HepG2 (cell line): ENCODE results near the gene SLC5A10. TPM values are rescaled to one million over a fixed set of nuclear protein-coding genes. Genes with fewer than 3 reads are reported as not detected.
A peak's percentile ranks its signal among the peaks of the same experiment; 100 is the strongest.

Experiments
- ATAC-seq: fragments of 200-7000 bp; cut with Tn5 transposase; 3 replicates; pipeline ENCODE4 v1.9.1; 2020; ENCODE audit warnings: mild to moderate bottlenecking, moderate library complexity
- BruUV-seq: library from RNA; stranded (reverse); fragments of 400-500 nt; replicated peaks from 2 replicates; lab custom pipeline; 2021; lab: Mats Ljungman, UMichigan
- CTCF ChIA-PET: fragments of 300-600 bp; formaldehyde crosslinking; extraction: SDS; loops from one replicate; lab custom pipeline; 2021; ENCODE audit warnings: low total read pairs, inconsistent platforms, low intra/inter-chr PET ratio; lab: Yijun Ruan, JAX
- POLR2A ChIA-PET: fragments of 350-600 bp; sonication (Branson Sonifier 250); formaldehyde crosslinking; loops from one replicate; lab custom pipeline; 2020; ENCODE audit warnings: antibody characterized with exemption, inconsistent platforms; lab: Yijun Ruan, JAX
- DNase-seq: peaks from one replicate; pipeline ENCODE4 v3.0.0-alpha.2; 2015; ENCODE audit warnings: low spot score
- FAIRE-seq: peaks from 3 replicates; lab custom pipeline; 2011; peaks lifted over from hg19 to GRCh38; lab: Jason Lieb, UNC
- H2AFZ ChIP-seq: one replicate; pipeline ENCODE4 v1.6.1; 2011; ENCODE audit warnings: low read length, inconsistent platforms
- H3K27ac ChIP-seq: fragments of 300-600 bp; 3 replicates; pipeline ENCODE4 v1.8.0; 2011; ENCODE audit warnings: mixed run types, mild to moderate bottlenecking, mixed read lengths, low read length, inconsistent platforms; ENCODE audit not compliant: insufficient read depth; ENCODE audit errors: extremely low read length
- H3K27me3 ChIP-seq, 2 experiments: fragments of 200-600 bp in 1 of 2; 2 replicates in 1 of 2; 3 replicates in 1 of 2; pipeline versions ENCODE4 v1.6.0 to v1.8.0; 2011; ENCODE audit warnings: low read length in 2 of 2, mild to moderate bottlenecking in 2 of 2, moderate library complexity in 2 of 2, inconsistent platforms in 1 of 2; ENCODE audit not compliant: insufficient read depth in 2 of 2, control insufficient read depth in 1 of 2
- H3K36me3 ChIP-seq, 2 experiments: fragments of 200-600 bp in 1 of 2; replicated peaks in 1 of 2; 2 replicates in 1 of 2; 3 replicates in 1 of 2; pipeline versions ENCODE4 v1.5.1 to v1.8.0; 2011; ENCODE audit warnings: low read length in 2 of 2, inconsistent platforms in 1 of 2; ENCODE audit not compliant: insufficient read depth in 2 of 2, control insufficient read depth in 1 of 2
- H3K4me1 ChIP-seq: 2 replicates; pipeline ENCODE4 v1.5.1; 2012; ENCODE audit warnings: low read length, inconsistent platforms; ENCODE audit not compliant: insufficient read depth
- H3K4me2 ChIP-seq: 2 replicates; pipeline ENCODE4 v1.6.0; 2011; ENCODE audit warnings: low read depth, low read length, inconsistent platforms
- H3K4me3 ChIP-seq, 3 experiments: fragments of 200-600 bp in 1 of 3; sonication (generic), shearing (Covaris generic) in 1 of 3; replicated peaks in 1 of 3; 2 replicates each; pipeline ENCODE4 v1.5.1; 2011 to 2016; ENCODE audit warnings: low read length in 3 of 3, inconsistent platforms in 2 of 3, low read depth in 2 of 3, mild to moderate bottlenecking in 2 of 3, control low read depth in 1 of 3, mixed read lengths in 1 of 3; ENCODE audit not compliant: insufficient read depth in 1 of 3
- H3K79me2 ChIP-seq: one replicate; pipeline ENCODE4 v1.6.1; 2011; ENCODE audit warnings: low read length, inconsistent platforms; ENCODE audit not compliant: insufficient read depth
- H3K9ac ChIP-seq: 2 replicates; pipeline ENCODE4 v1.6.0; 2011; ENCODE audit warnings: mild to moderate bottlenecking, low read depth, low read length, inconsistent platforms; ENCODE audit not compliant: insufficient read depth
- H3K9me3 ChIP-seq: 2 replicates; pipeline ENCODE4 v1.5.1; 2012; ENCODE audit warnings: mild to moderate bottlenecking, low read length
- H4K20me1 ChIP-seq: 2 replicates; pipeline ENCODE4 v1.6.0; 2011; ENCODE audit warnings: inconsistent platforms, mild to moderate bottlenecking, low read length, moderate library complexity; ENCODE audit not compliant: insufficient read depth
- FOXJ3 ChIP-seq: sonication (generic); formaldehyde crosslinking; IDR thresholded peaks from 2 replicates; pipeline ENCODE4 v1.4.0; 2020; ENCODE audit warnings: missing genetic modification reagents, mild to moderate bottlenecking, borderline replicate concordance
- HIVEP1 ChIP-seq: sonication (generic); formaldehyde crosslinking; IDR thresholded peaks from 2 replicates; pipeline ENCODE4 v1.4.0; 2020; ENCODE audit warnings: mild to moderate bottlenecking, missing genetic modification reagents
- JUNB ChIP-seq: sonication (generic); formaldehyde crosslinking; IDR thresholded peaks from 2 replicates; pipeline ENCODE4 v1.8.0; 2022; ENCODE audit warnings: missing genetic modification reagents, mild to moderate bottlenecking, borderline replicate concordance
- MED8 ChIP-seq: sonication (generic); formaldehyde crosslinking; IDR thresholded peaks from 2 replicates; pipeline ENCODE4 v1.8.1; 2023; ENCODE audit warnings: mild to moderate bottlenecking, missing genetic modification reagents; ENCODE audit not compliant: insufficient replicate concordance
- MEIS1 ChIP-seq: sonication (generic); formaldehyde crosslinking; IDR thresholded peaks from 2 replicates; pipeline ENCODE4 v1.9.0; 2021; ENCODE audit warnings: mild to moderate bottlenecking, missing genetic modification reagents, moderate library complexity, borderline replicate concordance
- SAFB2 ChIP-seq: sonication (generic); formaldehyde crosslinking; IDR thresholded peaks from 2 replicates; pipeline ENCODE4 v1.5.1; 2020; ENCODE audit warnings: missing genetic modification reagents, low read depth, mild to moderate bottlenecking, borderline replicate concordance
- SP5 ChIP-seq: IDR thresholded peaks from 2 replicates; pipeline ENCODE4 v1.6.1; 2016; ENCODE audit warnings: low read depth, borderline replicate concordance
- TMF1 ChIP-seq: sonication (generic); formaldehyde crosslinking; IDR thresholded peaks from 2 replicates; pipeline ENCODE4 v1.8.1; 2022; ENCODE audit warnings: low read depth, missing genetic modification reagents
- ZMAT3 ChIP-seq: sonication (generic); formaldehyde crosslinking; conservative IDR thresholded peaks from 2 replicates; pipeline ENCODE4 v1.7.0; 2021; ENCODE audit warnings: missing genetic modification reagents
- ZNF354B ChIP-seq: sonication (generic); formaldehyde crosslinking; IDR thresholded peaks from 2 replicates; pipeline ENCODE4 v1.8.0; 2022; ENCODE audit warnings: mild to moderate bottlenecking, missing genetic modification reagents
- ZNF776 ChIP-seq: sonication (generic); formaldehyde crosslinking; IDR thresholded peaks from 2 replicates; pipeline ENCODE4 v1.4.0; 2020; ENCODE audit warnings: mild to moderate bottlenecking, missing genetic modification reagents
- WGBS: methylation state at CpG from one replicate; pipeline ENCODE4 v1.1.6; 2017; ENCODE audit warnings: low lambda C conversion rate; 5-methylcytosine and 5-hydroxymethylcytosine counted together
- in situ Hi-C: cut with HindIII; loops from 2 replicates; pipeline ENCODE4 v1.10.0; 2017; ENCODE audit warnings: low pct_unique_long_range_greater_than_20kb; ENCODE audit not compliant: extremely low pct_ligation_motif_present
- intact Hi-C: fragments of 100-400 bp; cut with micrococcal nuclease; formaldehyde crosslinking; loops from one replicate; pipeline ENCODE4 v1.10.0; 2022; ENCODE audit not compliant: unreplicated experiment
- polyA plus RNA-seq, 8 experiments: library from polyadenylated mRNA; depleted of rRNA in 3 of 8; stranded (reverse) in 7 of 8; unstranded in 1 of 8; fragments of >200 nt; fragmentation: Illumina TruSeq in 4 of 8; extraction: Trizol in 4 of 8; gene quantifications; 2 replicates each; pipeline versions ENCODE4 v1.2.1 to v1.2.3, GENCODE V29; 2011 to 2016; ENCODE audit warnings: low read depth in 4 of 8, missing spikeins in 1 of 8, mixed read lengths in 1 of 8; ENCODE audit not compliant: insufficient read depth in 1 of 8
- total RNA-seq, 5 experiments: library from RNA; depleted of rRNA; stranded (reverse); fragments of >200 nt; fragmentation: Illumina TruSeq; extraction: Trizol; gene quantifications; 2 replicates each; pipeline ENCODE4 v1.2.3, GENCODE V29; 2016; ENCODE audit warnings: low read depth in 1 of 5
- TF ChIP-seq, protein P1 (sequence below): sonication (generic); formaldehyde crosslinking; IDR thresholded peaks from 2 replicates; pipeline ENCODE4 v1.5.1; 2020; ENCODE audit warnings: mild to moderate bottlenecking, moderate library complexity, missing genetic modification reagents
- TF ChIP-seq, protein P2 (sequence below): sonication (generic); formaldehyde crosslinking; IDR thresholded peaks from 2 replicates; pipeline ENCODE4 v1.4.0; 2020; ENCODE audit warnings: missing genetic modification reagents, borderline replicate concordance

SLC5A10 gene
- total and polyA plus RNA-seq, 2 of the 13 experiments (the other 11 are each of a cell fraction or from before 2014, with no cell fraction given): 0.05 TPM; not detected in 1

DNA sequence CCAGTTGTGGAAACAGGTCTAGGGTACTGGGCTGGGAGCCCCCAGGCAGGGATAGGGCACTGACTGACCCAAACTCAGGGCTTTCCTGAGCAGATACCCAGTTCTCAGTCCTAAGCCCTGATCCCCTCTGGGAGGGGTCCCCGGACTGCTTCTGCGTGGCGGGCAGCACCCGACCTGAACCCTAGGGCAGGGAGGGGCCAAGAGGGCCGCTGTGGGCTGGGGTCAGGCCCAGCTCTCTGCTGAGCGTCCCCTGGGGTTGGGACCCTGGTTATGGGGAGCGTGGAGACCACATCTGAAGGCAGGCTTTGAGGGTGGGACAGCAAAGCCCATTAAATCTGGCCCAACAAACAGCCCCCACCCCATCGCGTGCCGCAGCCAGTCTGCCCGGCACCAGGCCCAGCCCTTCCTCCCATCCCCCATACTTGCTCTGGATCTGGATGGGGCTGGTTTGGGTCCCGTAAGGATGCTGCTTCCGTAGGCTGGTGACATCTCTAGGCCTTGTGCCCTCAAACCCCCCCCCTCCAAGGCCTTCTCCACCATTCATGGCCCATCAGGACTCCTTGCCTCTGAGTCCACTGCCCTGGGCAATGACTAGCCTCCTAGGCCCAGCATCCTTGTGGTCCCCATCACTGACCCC, 53.3 kb downstream of the SLC5A10 start (continued):
- TF ChIP-seq, protein P1, sequence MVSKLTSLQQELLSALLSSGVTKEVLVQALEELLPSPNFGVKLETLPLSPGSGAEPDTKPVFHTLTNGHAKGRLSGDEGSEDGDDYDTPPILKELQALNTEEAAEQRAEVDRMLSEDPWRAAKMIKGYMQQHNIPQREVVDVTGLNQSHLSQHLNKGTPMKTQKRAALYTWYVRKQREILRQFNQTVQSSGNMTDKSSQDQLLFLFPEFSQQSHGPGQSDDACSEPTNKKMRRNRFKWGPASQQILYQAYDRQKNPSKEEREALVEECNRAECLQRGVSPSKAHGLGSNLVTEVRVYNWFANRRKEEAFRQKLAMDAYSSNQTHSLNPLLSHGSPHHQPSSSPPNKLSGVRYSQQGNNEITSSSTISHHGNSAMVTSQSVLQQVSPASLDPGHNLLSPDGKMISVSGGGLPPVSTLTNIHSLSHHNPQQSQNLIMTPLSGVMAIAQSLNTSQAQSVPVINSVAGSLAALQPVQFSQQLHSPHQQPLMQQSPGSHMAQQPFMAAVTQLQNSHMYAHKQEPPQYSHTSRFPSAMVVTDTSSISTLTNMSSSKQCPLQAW: no peak
- TF ChIP-seq JUNB: no peak
- TF ChIP-seq ZNF354B (CRISPR knock-in tag): no peak
- TF ChIP-seq FOXJ3 (CRISPR knock-in tag): 0 out of 2 replicates have a peak, but pooled peaks have one; percentile 22
- TF ChIP-seq ZNF776 (CRISPR knock-in tag): no peak
- TF ChIP-seq HIVEP1 (CRISPR knock-in tag): 0 out of 2 replicates have a peak, but pooled peaks have one; percentile 7
- TF ChIP-seq SAFB2: no peak
- TF ChIP-seq SP5 (CRISPR knock-in tag): 0 out of 2 replicates have a peak, but pooled peaks have one; percentile 27
- peak; percentile 68 for TF ChIP-seq MED8 (CRISPR knock-in tag)

DNA sequence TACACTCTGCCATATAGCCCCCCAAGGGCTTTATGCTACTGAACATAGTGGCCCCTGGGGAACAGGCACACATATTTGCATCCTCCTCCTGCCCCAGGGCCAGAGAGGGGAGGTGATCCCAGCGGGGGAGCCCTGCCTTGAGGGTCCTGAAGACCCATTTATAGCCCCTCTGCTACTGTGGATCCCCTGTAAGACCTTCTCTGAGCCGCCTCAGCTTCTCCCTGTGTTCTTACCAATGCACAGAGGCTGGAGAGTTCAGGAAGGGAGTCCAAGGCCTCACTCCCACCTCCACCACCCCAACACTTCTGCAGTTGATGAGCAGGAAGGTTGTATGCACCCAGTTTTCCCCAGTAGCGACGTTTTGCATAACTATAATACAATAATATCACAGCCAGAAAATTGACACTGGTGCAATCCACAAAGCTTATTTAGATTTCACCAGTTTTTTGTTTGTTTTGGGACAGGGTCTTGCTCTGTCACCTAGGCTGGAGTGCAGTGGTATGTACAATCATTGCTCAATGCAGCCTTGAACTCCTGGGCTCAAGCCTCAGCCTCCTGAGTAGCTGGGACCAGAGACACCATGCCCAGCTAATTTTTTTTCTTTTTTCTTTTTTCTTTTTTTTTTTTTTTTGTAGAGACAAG, 53.9 kb downstream of the SLC5A10 start:
- in situ Hi-C loops: no loop called here
- Histone ChIP-seq H3K9ac (peak overlapping the region; percentile 85), H3K4me3 (peak overlapping the region in 1 of 3 experiments; percentile 84; a peak in 3 of 6 replicates), H3K79me2 (peaks cover 32% of the 10 kb centered on the region), H3K36me3 (peaks cover 0 to 10% of the 10 kb centered on the region in 2 experiments; a peak in 3 of 5 replicates), H2AFZ (no peak overlapping the region), H3K9me3 (no peaks in the 10 kb centered on the region), H3K4me2 (peak overlapping the region; percentile 100), H3K4me1 (peaks cover 75% of the 10 kb centered on the region), H3K27me3 (no peaks in the 10 kb centered on the region; a peak in 1 of 5 replicates), H3K27ac (peak overlapping the region; percentile 93), H4K20me1 (peaks cover 22% of the 10 kb centered on the region)
- intact Hi-C loops: no loop called here
- no TSS peak for BruUV-seq
- peak; percentile 99 for FAIRE-seq
- ChIA-PET CTCF (no interaction called here), POLR2A (interaction anchor here (0.9 to 2.5 kb wide), 6 partner anchors 9 to 24 kb away, joined by 5 to 15 read pairs (median 10); no protein-coding TSS in a partner anchor)
- peak; percentile 62 for ATAC-seq
- 0% methylated on average over 2 of the region's 4 CpGs for WGBS
- DNase-seq: peak; percentile 95
- TF ChIP-seq ZMAT3 (CRISPR knock-in tag): no peak
- no peak for TF ChIP-seq TMF1 (CRISPR knock-in tag)
- TF ChIP-seq, protein P2, sequence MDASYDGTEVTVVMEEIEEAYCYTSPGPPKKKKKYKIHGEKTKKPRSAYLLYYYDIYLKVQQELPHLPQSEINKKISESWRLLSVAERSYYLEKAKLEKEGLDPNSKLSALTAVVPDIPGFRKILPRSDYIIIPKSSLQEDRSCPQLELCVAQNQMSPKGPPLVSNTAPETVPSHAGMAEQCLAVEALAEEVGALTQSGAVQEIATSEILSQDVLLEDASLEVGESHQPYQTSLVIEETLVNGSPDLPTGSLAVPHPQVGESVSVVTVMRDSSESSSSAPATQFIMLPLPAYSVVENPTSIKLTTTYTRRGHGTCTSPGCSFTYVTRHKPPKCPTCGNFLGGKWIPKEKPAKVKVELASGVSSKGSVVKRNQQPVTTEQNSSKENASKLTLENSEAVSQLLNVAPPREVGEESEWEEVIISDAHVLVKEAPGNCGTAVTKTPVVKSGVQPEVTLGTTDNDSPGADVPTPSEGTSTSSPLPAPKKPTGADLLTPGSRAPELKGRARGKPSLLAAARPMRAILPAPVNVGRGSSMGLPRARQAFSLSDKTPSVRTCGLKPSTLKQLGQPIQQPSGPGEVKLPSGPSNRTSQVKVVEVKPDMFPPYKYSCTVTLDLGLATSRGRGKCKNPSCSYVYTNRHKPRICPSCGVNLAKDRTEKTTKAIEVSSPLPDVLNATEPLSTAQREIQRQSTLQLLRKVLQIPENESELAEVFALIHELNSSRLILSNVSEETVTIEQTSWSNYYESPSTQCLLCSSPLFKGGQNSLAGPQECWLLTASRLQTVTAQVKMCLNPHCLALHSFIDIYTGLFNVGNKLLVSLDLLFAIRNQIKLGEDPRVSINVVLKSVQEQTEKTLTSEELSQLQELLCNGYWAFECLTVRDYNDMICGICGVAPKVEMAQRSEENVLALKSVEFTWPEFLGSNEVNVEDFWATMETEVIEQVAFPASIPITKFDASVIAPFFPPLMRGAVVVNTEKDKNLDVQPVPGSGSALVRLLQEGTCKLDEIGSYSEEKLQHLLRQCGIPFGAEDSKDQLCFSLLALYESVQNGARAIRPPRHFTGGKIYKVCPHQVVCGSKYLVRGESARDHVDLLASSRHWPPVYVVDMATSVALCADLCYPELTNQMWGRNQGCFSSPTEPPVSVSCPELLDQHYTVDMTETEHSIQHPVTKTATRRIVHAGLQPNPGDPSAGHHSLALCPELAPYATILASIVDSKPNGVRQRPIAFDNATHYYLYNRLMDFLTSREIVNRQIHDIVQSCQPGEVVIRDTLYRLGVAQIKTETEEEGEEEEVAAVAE (CRISPR knock-in tag): no peak
- TF ChIP-seq MEIS1 (CRISPR knock-in tag): 0 out of 2 replicates have a peak, but pooled peaks have one; percentile 40
